ENCODE results near the gene LDLRAD3.

LDLRAD3 gene

DNA sequence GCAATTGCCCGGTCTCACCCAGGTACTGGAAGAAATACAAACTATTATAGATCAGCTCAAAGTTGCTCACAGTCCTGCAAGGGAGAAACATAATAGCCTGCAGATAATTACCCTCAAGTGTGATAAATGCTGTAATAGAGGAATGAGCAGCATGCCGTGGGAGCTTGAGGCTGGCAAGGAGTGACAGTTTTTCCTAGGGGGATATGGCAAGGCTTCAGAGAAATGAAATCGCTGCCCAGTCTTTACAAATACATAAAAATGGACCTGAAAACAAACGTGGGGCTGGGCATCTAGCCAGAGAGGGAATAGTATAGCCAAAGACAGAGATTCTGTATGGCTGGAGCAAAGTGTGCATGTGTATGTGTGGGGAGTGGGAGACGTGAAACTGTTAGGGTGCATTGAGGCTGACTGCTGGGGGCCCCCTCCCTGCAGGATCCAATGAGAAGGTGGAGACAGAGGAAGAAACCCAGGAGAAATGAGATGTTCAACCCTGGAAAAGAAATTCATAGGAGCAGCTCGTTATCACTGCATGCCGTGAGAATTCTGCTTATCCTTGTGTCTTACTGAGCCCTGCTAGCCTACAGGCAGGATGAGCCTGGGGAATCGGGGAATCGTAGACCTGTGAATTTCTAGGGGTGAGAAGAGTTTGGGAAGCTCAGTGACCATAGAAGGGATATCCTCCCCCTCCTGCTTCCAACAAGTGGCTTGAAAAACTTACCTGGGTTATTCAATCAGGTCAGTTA, 167.0 kb downstream of the LDLRAD3 start:
- FAIRE-seq: no peak

GRCh38 chr11:36114095-36114494, 170.2 kb downstream of the LDLRAD3 start:
- DNase-seq (ENCODE audit: extremely low spot score, insufficient read length, low read depth): no peak
- FAIRE-seq: no peak

More for the DNA sequence above, 167.0 kb downstream of the LDLRAD3 start:
- DNase-seq (ENCODE audit: extremely low spot score, insufficient read length, low read depth): no peak

- DNase-seq (ENCODE audit: extremely low spot score, insufficient read length, low read depth) (no peak), FAIRE-seq (no peak)
Observed at GRCh38 chr11:36115378-36115801, 171.5 kb downstream of the LDLRAD3 start.

GRCh38 chr11:36116161-36116560, 172.3 kb downstream of the LDLRAD3 start:
- DNase-seq (ENCODE audit: extremely low spot score, insufficient read length, low read depth) (no peak), FAIRE-seq (no peak)

DNA sequence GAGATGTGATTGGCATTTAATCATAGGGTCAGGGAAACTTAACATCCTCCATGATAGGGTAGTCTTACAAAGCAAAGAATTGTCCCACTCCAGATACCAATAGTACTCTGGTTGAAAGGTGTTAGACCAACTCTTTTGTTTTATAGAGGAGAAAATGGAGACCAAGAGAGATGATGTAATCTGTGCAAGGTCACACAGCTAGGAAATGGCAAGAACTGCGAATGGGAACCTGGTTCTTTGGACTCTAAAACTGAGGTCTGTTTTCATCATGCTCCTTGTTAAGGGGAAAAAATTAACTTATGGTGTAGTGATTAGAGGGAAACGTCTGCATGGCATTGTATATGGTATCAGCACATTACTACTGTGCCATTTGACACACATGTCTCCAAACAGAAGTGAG, 174.2 kb downstream of the LDLRAD3 start:
- FAIRE-seq: no peak
- DNase-seq (ENCODE audit: extremely low spot score, insufficient read length, low read depth): no peak

GRCh38 chr11:36119300-36119699, 175.4 kb downstream of the LDLRAD3 start:
- DNase-seq (ENCODE audit: extremely low spot score, insufficient read length, low read depth) (no peak), FAIRE-seq (no peak)

GRCh38 chr11:36121054-36121453, 177.2 kb downstream of the LDLRAD3 start:
- no peak for DNase-seq (ENCODE audit: extremely low spot score, insufficient read length, low read depth)
- FAIRE-seq: no peak

DNA sequence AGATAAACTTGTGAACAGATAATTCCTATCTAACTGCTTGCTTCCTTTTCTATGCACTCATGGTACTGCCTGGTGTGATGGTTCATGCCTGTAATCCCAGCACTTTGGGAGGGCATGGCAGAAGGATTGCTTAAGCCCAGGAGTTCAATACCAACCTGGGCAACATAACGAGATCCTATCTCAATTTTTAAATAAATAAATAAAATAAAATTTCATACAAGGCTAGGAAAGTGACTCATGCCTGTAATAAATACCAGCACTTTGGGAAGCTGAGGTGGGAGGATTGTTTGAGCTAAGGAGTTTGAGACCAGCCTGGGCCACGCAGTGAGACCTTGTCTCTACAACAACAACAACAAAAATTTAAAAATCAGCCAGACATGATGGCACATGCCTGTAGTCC, 178.8 kb downstream of the LDLRAD3 start:
- FAIRE-seq (no peak), DNase-seq (ENCODE audit: extremely low spot score, insufficient read length, low read depth) (no peak)

DNA sequence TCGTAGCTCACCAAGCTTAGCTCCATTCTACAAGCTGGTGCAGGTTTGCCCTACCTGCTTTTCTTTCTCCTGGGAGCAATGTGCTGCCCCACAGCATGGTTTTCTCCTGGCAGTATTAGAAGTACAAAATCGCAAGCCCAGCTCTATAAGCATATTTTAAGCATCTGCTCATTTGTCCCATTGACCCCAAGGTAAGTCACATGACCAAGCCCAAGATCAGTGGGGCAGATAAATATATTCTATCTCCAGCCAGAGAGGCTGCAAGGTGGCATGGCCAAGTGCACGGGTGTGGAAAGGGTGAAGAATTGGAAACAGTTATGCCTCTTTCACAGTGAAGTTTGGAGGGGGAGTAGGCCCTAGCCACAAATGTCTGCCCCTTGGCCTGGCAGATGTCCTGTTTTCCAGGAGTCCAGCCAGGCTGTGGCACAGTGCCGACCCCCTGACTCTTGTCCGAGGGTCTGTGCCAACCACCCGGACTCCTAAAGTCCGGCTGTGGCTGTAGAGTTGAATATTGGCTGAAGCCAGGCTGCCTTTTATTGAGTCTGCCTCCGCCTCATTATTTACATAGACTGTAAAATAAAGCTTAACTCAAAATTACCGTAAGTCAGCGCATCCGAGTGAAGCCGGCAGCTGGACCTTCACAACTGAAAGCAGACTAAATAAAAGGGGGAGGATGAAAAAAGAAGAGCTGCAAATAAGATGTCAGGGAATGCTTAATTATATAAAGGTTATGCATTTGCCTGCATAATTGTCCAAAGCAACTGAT, 179.7 kb downstream of the LDLRAD3 start:
- DNase-seq (ENCODE audit: extremely low spot score, insufficient read length, low read depth) (no peak), FAIRE-seq (no peak)

DNA sequence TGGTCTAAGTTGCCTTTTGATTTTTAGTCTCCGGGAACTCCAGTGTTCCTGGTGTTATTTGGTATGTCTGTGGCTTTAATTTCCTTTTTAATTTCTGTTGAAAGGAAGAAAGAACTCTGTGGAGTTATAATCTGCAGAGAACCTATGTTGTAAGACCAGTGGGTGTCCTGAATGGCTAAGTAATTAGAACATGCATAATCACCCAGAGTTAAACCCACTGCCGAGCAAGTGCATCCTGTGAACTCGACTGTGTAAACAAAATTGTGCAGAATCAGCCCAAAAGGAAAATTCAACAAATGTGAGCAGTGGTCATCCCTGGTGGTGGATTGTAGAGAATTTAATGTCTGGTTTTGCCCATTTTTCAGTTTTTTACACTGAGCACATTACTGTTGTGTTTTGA, 182.8 kb downstream of the LDLRAD3 start:
- no peak for FAIRE-seq
- no peak for DNase-seq (ENCODE audit: extremely low spot score, insufficient read length, low read depth)

DNA sequence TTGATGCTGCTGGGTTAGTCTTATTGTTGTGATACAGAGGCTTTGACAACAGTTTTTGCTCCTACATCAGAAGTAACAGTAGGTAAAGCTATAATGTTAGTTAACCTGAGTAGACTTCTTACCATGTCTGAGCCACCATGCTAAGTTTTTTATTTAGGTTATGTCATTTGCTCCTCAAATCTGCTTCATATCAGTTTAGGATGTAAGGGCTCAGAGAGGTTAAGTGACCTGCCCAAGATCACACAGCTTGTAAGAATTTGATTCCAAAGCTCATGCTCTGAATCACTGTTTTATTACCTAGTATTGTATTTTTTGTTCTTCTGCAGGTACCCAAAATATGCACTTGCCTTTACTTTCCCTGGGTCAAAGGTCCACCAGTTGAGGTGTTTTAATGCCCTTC, 183.7 kb downstream of the LDLRAD3 start:
- FAIRE-seq: no peak
- no peak for DNase-seq (ENCODE audit: extremely low spot score, insufficient read length, low read depth)

- FAIRE-seq (no peak), DNase-seq (ENCODE audit: extremely low spot score, insufficient read length, low read depth) (no peak)
Observed at GRCh38 chr11:36129955-36130354, 186.1 kb downstream of the LDLRAD3 start.

DNA sequence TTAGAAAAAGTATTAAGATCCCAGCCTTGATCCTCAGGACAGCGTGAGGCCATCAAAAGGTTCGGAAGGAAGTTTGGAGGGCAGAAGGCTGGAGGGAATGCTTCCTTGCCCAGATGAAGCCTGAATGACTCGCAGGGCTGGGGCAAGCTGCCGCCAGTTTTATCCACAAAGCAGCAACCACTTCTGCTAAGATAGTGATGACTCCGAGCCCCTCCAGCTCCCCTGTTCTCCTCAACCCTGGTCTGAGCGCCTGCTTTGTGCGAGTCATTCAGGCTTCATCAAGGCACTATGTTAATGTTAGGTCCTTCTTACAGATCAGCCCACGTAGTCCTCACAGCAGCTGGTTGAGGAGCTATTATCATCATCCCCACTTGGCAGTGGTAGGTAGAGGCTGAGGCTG, 186.5 kb downstream of the LDLRAD3 start:
- no peak for DNase-seq (ENCODE audit: extremely low spot score, insufficient read length, low read depth)
- no peak for FAIRE-seq

GRCh38 chr11:36131721-36132397, 188.0 kb downstream of the LDLRAD3 start:
- no peak for FAIRE-seq
- DNase-seq (ENCODE audit: extremely low spot score, insufficient read length, low read depth): no peak

DNA sequence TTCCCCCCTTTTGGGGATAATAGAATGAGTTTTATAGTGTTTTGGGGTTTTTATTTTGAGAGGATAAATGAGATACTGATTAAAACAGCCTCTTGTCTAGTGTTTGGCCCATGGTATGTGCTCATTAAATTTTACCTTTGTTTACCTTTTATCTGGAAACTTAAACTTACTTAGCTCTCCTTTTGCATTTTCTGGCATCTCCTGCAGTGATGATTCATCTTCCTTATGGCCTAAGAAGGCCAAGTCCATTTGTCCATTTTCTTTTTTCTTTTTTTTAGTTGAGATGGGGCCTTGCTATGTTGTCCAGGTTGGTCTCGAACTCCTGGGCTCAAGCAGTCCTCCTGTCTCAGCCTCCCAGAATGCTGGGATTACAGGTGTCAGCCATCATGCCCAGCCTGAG, 189.1 kb downstream of the LDLRAD3 start:
- DNase-seq (ENCODE audit: extremely low spot score, insufficient read length, low read depth) (no peak), FAIRE-seq (no peak)

DNA sequence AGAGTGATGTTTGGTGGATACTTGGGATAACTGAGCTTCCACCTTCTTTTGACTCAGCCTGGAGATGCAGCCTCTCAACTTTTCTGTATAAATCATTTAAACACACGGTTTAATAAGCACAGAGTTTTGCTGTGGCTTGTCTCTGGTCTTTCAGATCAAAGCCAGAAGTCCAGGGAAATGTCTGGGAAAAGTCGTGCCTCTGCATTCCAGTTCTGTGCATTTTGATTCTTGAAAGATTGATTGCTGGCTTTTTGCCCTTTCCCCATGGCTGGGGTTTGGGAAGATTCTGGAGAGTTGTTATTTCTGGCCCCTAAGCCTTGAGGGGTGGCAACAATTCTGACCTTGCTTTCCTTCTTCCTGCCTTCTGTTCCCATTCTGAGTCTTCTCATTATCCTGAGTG, 191.2 kb downstream of the LDLRAD3 start:
- DNase-seq (ENCODE audit: extremely low spot score, insufficient read length, low read depth): no peak
- no peak for FAIRE-seq

DNA sequence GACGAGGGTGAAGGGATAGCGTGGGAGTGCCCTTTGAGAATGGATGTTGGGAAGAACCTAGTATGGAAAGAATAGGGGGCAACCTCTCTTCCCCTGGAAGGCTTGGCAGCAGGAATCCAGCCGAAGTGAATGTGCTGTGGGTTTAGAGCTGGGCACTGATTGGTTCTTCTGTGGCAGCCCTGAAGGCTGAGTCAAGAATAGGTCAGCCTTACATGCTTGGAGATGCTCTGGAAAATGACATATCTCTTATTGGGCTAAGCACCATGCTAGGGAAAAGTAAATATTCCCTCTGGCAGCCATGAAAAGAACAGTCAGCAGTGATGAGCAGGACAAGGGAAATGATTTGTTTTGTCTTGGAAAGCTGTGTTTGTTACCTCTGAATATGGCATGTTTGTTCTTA, 195.9 kb downstream of the LDLRAD3 start:
- no peak for FAIRE-seq

DNA sequence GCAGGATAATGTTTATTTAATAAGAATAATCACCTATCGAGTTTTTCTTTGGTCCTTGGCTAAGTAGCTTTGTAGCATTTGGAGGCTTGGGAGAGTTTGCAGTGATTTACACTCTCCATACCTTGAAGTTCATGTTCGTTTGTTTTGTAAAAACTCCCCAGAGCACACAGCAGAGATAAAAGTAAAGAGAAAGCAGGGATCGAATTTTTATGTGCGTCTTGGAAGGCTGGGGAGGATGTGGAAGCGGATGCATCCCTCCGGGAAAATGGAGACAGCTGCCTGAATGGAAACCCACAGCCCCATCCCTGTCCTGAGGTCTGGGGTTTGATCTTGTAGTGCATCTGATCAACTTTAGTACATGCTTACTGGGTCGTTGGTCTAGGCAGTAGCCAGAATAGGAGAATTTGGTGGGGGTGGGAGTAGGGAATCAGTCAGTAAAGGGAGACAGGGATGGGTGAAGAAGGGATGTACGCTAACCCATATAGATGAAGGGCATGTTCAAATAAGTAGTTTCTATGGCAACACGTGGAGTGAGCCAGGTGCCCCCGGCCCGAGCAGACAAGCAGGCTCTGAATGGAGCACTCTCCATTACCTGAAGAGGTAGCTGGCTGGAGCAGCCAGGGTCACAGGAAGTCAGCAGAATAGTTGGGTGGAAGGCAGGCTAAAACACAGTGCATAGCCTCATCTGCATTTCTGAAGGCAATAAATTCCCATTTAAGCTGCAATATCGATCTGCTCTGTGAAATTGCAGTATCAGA, 197.5 kb downstream of the LDLRAD3 start:
- FAIRE-seq (no peak), DNase-seq (ENCODE audit: extremely low spot score, insufficient read length, low read depth) (no peak)

More for the DNA sequence above, 195.9 kb downstream of the LDLRAD3 start:
- DNase-seq (ENCODE audit: extremely low spot score, insufficient read length, low read depth): no peak

DNA sequence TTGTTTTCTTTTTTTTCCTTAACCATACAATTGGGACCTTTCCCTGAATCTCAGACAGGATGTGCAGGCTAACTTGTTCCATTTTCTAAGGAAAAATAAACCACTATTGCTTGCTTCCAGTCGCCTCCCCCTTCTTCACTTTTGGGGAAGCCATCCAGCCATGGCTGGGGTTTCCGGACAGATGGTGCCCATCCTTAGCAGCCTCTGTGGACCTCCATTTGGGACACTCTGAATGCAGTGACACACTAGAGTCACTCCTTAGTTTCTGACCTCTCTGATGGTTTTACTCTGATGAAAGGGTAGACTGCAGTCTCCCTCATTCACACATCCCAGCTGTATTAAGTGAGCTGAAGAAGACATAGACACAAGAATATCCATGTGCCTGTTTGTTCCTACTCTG, 198.1 kb downstream of the LDLRAD3 start:
- DNase-seq (ENCODE audit: extremely low spot score, insufficient read length, low read depth) (no peak), FAIRE-seq (no peak)

DNA sequence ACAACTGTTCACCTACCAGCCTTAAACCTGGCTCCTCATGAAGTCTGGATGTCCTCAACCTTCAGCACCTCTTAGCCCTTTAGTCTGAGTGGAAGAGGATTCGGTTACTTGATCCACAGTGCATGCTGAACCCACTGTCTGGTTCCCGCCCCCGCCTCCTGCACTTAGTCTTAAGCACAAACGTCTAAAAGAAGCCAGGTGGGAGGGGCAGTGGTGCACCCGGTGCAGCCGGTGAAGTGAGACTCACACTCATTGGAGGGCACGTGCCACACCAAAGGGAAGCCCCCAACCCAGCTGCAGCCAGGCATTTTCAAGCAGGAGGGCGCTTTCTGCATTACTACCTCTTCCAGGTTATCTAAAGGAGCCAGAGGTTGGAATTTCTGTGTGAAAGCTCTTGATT, 198.6 kb downstream of the LDLRAD3 start:
- FAIRE-seq (no peak), DNase-seq (ENCODE audit: extremely low spot score, insufficient read length, low read depth) (no peak)

All from GM18507 (cell line).